ENCODE data around the gene TSPAN16.
"Not testable (repeated sequence)": the region's sequence is repeated elsewhere in the genome, so short reads cannot be mapped to it uniquely, and the experiment has no call there.

TSPAN16 gene

GRCh38 chr19:11345122-11345803 lies 49.3 kb downstream of the TSPAN16 start:
- H3K4me1 Mint-ChIP-seq = peaks cover 31% of the 10 kb centered on the region
- peaks cover 2% of the 10 kb centered on the region for H3K36me3 Mint-ChIP-seq
- H3K27me3 Mint-ChIP-seq = no peaks in the 10 kb centered on the region
- H3K9me3 Mint-ChIP-seq = no peaks in the 10 kb centered on the region
- H3K4me3 Mint-ChIP-seq = peak overlapping the region; percentile 100
- H3K27ac Mint-ChIP-seq = peak overlapping the region; percentile 99

GRCh38 chr19:11346104-11346940 lies 50.4 kb downstream of the TSPAN16 start, which contains the start of the genes CCDC159 and TMEM205:
TSS of gene CCDC159 (plus strand) at chr19:11346519. CDS start at chr19:11346607, 88 bp downstream.
TSS of gene TMEM205 (minus strand) at chr19:11346268. CDS start at chr19:11345619, 649 bp downstream.
- peak within 1 kb of the TSS; percentile 99 for H3K27ac Mint-ChIP-seq

GRCh38 chr19:11347546-11348039 lies 51.6 kb downstream of the TSPAN16 start:
- Mint-ChIP-seq H3K4me1 (peaks cover 31% of the 10 kb centered on the region), H3K4me3 (peak overlapping the region; percentile 100), H3K27ac (peak overlapping the region; percentile 55), H3K36me3 (peaks cover 2% of the 10 kb centered on the region), H3K9me3 (no peaks in the 10 kb centered on the region), H3K27me3 (no peaks in the 10 kb centered on the region)

More at GRCh38 chr19:11346104-11346940, 50.4 kb downstream of the TSPAN16 start, which contains the start of the genes CCDC159 and TMEM205:
- peaks cover 2% of the 10 kb centered on the region for H3K36me3 Mint-ChIP-seq
- peaks cover 31% of the 10 kb centered on the region for H3K4me1 Mint-ChIP-seq
- peak within 1 kb of the TSS; percentile 100 for H3K4me3 Mint-ChIP-seq
- no peaks in the 10 kb centered on the region for H3K9me3 Mint-ChIP-seq
- H3K27me3 Mint-ChIP-seq = no peaks in the 10 kb centered on the region

- Mint-ChIP-seq H3K36me3 (peaks cover 2% of the 10 kb centered on the region), H3K4me1 (peaks cover 31% of the 10 kb centered on the region), H3K27me3 (no peaks in the 10 kb centered on the region), H3K4me3 (no peak overlapping the region), H3K27ac (no peak overlapping the region), H3K9me3 (no peaks in the 10 kb centered on the region)
Observed at GRCh38 chr19:11349171-11349570, 53.2 kb downstream of the TSPAN16 start.

- H3K27ac Mint-ChIP-seq, H3K4me3 Mint-ChIP-seq, H3K4me1 Mint-ChIP-seq, H3K9me3 Mint-ChIP-seq, H3K27me3 Mint-ChIP-seq, H3K36me3 Mint-ChIP-seq: not testable (repeated sequence)
Observed at GRCh38 chr19:11354102-11354501, 58.1 kb downstream of the TSPAN16 start.

DNA sequence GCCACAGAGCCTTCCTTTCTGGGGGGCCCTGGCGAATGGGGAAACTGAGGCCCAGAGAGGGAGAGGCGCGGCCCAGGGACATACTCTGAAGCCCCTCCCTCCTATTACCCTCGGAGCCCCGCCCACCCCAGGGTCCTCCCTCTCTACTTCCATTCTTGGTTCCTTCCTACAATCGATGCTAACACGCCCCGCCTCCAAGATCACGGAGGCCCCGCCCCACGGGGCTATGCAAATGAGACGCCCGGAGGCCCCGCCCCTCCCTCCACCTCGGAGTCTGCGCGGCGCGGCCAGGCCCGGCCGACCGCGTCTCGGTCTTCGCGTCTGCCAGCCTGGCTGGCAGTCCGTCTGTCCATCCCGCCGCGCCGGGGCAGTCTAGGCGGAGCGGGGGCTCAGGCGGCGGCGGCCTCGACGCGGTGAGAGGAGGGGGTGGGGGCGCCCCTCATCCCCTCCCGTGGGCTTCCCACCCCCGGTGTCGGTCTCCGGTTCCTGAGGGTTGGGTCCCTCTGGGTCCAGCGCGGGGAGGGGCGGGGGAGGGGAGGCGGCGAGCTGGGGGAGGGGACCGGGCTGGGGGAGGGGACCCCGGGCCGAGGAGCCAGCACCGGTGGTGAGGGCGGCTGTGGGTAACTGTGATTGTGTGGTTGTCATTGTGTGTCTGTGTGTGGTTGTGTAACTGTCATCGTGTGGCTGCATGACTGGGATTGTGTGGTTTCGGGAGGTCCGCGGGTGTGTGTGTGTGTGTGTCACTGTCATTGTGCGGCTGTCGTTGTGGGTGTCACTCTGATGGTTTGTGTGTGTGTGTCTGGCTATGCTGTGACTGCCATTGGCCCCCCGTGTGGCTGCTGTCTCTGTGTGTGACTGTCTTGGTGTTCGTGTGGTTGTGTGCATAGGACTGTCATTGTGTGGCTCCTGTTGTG lies 59.5 kb downstream of the TSPAN16 start, which contains the start of gene PLPPR2:
Gene PLPPR2 (plus strand): TSS at position 273 of the 914 bp plus-strand sequence. CDS start 2,242 bp downstream, outside the sequence.
- H3K36me3 Mint-ChIP-seq = no peaks in the 10 kb centered on the region
- no peaks in the 10 kb centered on the region for H3K27me3 Mint-ChIP-seq
- peak within 1 kb of the TSS; percentile 77 for H3K4me3 Mint-ChIP-seq
- no peak within 1 kb of the TSS for H3K27ac Mint-ChIP-seq
- peaks cover 10% of the 10 kb centered on the region for H3K4me1 Mint-ChIP-seq
- H3K9me3 Mint-ChIP-seq = no peaks in the 10 kb centered on the region

- Mint-ChIP-seq H3K4me1 (peaks cover 10% of the 10 kb centered on the region), H3K4me3 (peak overlapping the region; percentile 77), H3K27ac (no peak overlapping the region), H3K9me3 (no peaks in the 10 kb centered on the region), H3K27me3 (no peaks in the 10 kb centered on the region), H3K36me3 (no peaks in the 10 kb centered on the region)
Observed at GRCh38 chr19:11356074-11356397, 60.1 kb downstream of the TSPAN16 start.

DNA sequence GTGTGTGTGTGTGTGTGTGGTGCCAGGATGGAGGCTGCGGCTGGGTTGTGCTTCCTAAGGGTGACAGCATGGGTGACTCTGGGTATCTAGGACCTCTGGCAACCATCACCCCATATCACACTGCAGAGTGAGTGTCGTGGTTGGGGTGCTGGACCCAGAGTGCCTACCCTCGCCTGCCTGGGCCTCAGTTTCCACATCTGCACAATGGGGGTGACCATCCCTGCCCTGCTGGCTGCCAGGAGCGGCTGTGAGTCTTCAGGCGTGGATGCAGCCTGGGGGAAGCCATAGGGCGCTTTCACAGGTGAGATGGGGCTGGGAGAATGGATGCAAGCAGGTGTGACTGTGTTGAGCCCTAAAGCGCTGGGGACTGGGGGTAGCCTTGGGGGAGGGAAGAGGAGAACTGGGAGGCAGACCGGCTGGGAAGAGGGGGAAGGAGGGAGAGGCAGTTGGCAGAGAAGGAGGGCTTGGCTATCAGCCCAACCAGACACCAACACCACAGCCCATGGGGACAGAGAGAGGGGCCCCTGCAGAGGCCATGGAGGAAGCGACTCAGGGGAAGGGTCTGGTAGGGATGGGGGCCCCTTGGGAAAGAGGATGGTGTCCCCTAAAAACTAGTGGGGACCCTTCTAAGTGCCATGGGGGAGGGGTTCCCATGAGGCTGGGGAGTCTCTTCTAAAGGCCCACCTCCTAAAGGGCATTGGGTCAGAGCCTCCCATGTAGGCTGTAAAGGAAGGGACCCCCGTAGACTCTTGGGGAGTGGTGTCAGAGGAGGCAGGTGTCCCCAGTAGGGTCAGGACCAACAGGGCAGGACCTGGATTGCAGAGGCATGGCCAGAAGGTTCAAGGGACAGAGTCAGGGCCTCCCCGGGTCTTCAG lies 61.0 kb downstream of the TSPAN16 start:
- Mint-ChIP-seq H3K9me3 (no peaks in the 10 kb centered on the region), H3K4me3 (no peak overlapping the region), H3K27me3 (no peaks in the 10 kb centered on the region), H3K27ac (no peak overlapping the region), H3K4me1 (peaks cover 10% of the 10 kb centered on the region), H3K36me3 (no peaks in the 10 kb centered on the region)

GRCh38 chr19:11359421-11359820 lies 63.5 kb downstream of the TSPAN16 start:
- H3K4me1 Mint-ChIP-seq = peaks cover 10% of the 10 kb centered on the region
- no peaks in the 10 kb centered on the region for H3K9me3 Mint-ChIP-seq
- no peaks in the 10 kb centered on the region for H3K27me3 Mint-ChIP-seq
- peaks cover under 1% of the 10 kb centered on the region for H3K36me3 Mint-ChIP-seq
- H3K4me3 Mint-ChIP-seq = no peak overlapping the region
- no peak overlapping the region for H3K27ac Mint-ChIP-seq

DNA sequence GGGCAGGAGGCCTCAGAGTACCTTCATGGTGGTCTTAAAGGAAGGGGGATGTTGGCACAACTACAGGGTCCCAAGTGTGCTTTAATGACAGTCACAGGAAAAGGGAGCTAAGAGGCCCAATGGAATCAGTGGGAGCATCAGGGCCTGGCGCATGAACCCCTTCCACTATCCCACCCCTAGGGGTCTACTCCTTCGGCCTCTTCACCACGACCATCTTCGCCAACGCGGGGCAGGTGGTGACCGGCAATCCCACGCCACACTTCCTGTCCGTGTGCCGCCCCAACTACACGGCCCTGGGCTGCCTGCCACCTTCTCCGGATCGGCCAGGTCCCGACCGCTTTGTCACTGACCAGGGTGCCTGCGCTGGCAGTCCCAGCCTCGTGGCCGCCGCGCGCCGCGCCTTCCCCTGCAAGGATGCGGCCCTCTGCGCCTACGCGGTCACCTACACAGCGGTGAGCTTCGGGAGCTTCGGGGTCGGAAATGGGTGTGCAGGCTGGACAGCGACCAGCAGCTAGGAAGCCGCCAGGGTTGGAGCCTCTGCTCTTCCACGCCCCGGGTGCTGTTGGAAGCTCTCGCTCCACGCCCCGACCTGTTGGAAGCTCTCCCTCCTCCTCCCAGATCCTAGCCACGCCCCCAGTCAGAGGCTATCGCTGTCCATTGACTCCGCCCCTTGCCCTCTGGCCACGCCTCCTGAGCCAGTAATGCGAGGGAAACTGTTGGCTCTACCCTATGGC lies 65.2 kb downstream of the TSPAN16 start:
- Mint-ChIP-seq H3K4me1 (peaks cover 3% of the 10 kb centered on the region), H3K36me3 (peaks cover 2% of the 10 kb centered on the region), H3K4me3 (no peak overlapping the region), H3K9me3 (no peaks in the 10 kb centered on the region), H3K27me3 (no peaks in the 10 kb centered on the region), H3K27ac (no peak overlapping the region)

- Mint-ChIP-seq H3K27ac (no peak overlapping the region), H3K36me3 (peaks cover 2% of the 10 kb centered on the region), H3K4me3 (no peak overlapping the region), H3K9me3 (no peaks in the 10 kb centered on the region), H3K4me1 (no peaks in the 10 kb centered on the region), H3K27me3 (no peaks in the 10 kb centered on the region)
Observed at GRCh38 chr19:11361771-11362731, 66.1 kb downstream of the TSPAN16 start.

GRCh38 chr19:11363881-11364280 lies 67.9 kb downstream of the TSPAN16 start:
- no peak overlapping the region for H3K27ac Mint-ChIP-seq
- H3K4me1 Mint-ChIP-seq = no peaks in the 10 kb centered on the region
- no peak overlapping the region for H3K4me3 Mint-ChIP-seq
- H3K36me3 Mint-ChIP-seq = peaks cover 7% of the 10 kb centered on the region
- H3K9me3 Mint-ChIP-seq = no peaks in the 10 kb centered on the region
- no peaks in the 10 kb centered on the region for H3K27me3 Mint-ChIP-seq

- Mint-ChIP-seq H3K36me3 (peaks cover 10% of the 10 kb centered on the region), H3K9me3 (no peaks in the 10 kb centered on the region), H3K27me3 (no peaks in the 10 kb centered on the region), H3K4me1 (no peaks in the 10 kb centered on the region), H3K27ac (no peak overlapping the region), H3K4me3 (no peak overlapping the region)
Observed at GRCh38 chr19:11364296-11364904, 68.4 kb downstream of the TSPAN16 start.
